GM19452 (cell line): Measurements from ENCODE around the gene CCR7.

ENCODE experiments used
- ATAC-seq: cut with Tn5 transposase; IDR thresholded peaks from one replicate; pipeline ENCODE4 v1.9.1; 2021; ENCODE audit not compliant: unreplicated experiment

CCR7 gene, protein sequence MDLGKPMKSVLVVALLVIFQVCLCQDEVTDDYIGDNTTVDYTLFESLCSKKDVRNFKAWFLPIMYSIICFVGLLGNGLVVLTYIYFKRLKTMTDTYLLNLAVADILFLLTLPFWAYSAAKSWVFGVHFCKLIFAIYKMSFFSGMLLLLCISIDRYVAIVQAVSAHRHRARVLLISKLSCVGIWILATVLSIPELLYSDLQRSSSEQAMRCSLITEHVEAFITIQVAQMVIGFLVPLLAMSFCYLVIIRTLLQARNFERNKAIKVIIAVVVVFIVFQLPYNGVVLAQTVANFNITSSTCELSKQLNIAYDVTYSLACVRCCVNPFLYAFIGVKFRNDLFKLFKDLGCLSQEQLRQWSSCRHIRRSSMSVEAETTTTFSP

DNA sequence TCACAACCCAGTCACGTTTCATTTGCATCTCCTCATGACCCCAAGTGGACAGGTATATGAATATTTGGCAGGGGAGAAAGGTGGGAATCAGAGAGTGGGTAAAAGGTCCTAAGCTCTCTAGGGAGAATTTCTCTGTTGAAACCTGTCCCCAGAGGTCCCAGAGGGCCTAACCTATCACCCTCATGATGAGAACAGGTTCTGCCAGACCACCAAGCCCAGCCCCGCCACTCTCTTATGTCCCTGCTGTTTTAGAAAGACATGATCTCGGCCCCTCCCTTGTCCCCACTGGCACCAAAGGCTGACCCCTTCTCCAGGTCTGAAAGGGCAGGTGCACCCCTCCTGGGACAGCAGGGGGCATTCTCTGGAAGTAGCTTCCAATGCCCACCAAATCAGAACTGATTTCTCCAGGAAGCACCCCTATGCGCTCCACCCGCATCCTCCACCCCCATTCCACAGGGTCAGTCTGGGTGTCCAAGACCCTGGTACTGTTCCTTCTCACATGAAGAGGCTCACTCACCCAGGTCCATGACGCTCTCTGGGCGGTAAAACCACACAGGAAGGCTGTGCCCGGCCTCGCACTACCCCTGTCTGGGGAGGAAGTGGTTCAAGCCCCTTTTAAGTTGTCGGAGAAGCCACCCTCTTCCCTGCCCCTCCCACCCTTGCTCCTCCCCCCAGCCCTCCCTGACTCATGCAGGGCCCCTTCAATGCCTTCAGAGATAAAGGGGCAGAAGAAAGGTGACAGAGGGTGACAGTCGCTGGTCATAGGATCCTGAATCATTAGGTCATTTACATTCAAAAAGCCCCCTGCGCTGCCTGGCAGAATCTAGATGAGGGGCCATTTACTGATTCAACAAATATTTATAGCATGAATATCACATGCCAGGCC lies at the start of gene CCR7:
Gene CCR7 (minus strand): TSS at position 590 of the 886 bp plus-strand sequence. CDS start 63 bp downstream, at position 527.
- ATAC-seq = no peak

DNA sequence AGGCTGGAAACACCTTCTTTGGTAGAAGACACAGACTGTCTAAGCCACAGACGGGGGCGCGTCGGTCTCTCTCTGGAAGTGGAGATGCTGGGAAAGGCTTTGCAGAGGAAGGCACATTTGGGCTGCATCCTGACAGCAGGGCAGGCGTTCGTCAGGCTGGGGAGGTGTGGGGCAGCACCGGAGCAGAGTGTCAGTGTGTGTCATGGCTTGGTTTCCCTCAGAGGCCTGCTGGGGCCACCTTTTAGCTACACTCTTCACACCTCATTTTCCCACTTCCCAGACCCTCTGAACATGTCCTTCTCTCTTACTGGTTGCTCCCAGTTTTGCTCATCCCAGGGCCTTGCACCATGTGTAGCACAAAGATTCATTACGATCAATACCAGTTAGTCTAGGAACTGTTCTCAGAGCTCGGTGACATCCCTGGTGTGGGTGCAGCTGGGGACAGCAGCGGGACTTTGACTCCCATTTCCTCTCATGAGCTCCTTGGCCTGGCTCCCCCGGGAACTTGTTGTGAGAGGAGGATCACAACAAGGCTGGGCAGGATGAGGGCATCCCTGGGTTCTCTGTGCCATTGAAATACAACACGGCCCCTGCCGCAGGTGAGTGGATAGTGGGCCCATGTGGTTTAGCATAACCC lies 49.3 kb upstream of the CCR7 start:
- ATAC-seq = no peak

DNA sequence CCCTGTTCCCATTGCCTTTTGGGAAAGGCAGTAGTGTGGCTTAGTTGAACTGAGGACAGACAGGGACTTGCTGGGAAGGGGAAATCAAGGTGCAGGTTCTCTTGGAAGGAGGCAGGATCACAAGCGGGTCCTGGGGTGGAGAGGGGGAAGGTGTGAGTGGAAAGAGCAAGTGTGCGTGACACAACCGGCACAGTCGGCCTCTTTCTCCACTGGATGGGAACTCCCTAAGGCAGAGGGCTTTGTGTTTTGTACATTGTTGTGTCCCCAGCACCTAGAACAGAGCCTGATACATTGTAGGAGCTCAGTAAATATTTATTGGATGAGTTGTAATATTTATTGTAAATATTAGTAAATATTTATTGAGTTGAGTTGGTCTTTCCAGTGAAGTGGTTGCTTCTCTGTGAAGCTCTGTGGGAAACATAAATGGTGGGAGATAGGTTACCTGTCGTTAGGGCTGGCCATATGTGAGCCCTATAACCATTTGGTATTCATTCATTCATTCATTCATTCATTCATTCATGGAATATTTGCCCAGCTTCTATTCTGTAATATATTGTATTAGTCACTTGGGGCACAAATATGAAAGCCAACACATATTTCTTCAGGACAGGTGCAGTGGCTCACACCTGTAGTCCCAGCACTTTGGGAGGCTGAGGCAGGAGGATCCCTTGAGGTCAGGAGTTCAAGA lies 48.3 kb upstream of the CCR7 start:
- ATAC-seq = no peak

DNA sequence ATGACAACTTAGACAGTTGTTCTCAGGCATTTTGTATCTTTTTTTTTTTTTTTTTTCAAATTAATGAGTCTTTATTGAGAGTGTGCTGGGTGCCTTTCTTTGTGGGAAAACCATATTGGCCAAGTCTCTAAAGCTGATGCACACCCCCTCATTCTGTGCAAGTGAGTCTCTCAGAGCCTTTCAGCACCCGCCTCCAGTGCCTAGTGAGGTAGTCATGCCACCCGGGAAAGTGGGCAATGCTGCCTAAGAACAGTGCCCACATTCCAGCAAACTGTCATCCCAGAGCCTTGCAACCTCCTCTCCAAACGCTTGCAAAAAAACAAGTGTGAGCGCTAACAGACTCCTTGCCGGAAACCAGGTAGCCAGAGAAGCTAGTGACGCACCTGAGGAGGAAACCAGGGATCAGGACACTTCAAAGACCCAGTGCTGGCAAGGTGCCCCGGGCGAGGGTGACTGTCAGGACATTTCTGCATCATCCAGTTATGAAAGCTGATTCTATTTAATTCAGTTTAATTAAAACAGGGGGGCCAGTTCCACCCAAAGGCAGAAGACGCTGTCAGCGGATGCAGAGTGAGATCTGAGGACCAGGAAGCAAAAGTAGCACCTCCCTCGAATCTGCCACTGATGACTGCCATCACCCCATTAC lies 47.5 kb upstream of the CCR7 start:
- no peak for ATAC-seq

DNA sequence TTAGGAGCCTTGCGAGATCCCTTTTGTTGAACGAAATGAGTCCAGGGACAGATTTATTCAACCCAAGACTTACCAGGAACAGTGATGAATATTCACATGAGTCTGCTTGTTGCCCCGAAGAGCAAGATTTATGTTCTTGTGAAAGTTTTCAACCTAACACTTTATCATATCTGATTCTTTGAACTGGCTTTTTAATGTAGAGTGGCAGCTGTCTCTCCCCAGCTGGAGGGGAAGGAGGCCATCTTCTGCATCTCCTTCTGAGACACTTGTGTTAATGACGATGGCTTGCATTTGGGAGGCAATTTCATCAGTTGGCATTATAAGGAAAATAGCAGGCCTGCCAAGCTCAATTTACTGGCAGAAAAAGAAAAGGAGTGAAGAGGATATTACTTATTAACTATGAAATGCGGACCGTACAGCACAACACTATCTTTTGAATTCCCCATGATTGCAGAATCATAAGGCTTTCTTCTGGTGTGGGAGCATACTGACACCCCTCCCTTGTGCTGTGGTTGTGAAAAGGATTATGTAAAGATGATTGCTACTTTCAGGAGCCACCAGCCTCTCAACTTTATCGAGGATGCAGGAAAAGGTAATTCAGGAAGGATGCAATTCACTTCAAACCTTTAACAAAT lies 46.7 kb upstream of the CCR7 start:
- no peak for ATAC-seq

DNA sequence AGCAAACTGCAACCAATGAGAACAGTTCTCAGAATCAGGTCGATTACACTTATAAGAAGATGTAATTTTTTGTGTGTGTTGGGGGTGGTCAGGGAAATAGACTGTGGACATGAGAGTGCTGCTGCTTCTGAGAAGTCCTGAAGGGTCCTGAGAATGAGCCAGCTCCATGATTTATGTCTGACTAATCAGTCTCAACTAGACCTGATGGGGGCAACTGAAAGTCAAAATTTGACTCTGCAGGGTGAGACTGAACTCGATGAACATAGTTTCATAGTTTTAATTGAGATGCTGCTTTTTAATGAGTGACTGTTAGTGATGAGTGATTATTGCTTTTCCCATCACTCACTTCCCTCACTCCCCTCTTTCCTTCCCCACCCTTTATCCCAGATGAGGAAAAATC lies 45.1 kb upstream of the CCR7 start:
- ATAC-seq = no peak

DNA sequence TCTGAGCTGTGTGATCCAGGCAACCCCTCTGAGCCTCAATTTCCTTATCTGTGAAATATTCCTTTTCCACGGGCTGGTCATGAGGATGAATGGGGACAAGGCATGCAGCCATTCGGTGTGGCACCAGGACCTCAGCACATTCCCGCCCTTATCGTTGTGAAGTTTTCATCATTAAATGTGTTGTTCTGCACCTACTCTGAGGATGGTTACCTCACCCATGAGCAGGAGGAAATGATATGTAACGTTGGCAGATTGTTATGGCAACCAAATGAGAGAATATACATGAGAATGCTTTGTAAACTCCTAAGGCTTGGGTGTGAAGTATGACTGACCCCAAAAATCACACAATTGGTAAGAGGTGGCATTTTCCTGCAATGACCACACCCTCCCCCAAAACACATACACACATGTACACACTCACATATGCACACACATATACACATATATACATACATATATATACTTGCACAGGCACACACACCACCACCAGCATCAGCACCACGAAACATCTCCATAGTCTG lies 42.8 kb upstream of the CCR7 start:
- no peak for ATAC-seq

DNA sequence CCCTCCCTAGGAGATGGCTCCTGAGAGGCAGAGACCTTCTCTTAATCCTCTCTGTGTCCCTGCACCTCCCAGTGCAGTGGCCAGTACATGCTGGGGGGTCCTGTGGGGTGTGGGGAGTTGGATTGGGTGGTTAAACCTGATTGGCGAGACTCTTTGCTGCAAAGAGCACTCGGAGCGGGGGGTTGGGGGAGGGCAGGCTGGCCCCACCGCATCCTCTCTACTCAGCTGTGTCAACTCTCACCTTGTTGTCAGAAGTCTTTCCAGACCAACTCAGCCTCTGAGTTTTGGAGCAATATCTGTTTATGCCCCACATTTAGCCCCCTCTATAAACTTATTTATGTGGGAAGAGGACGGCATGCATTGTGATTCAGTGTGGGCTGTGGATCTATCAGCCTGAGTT lies 42.4 kb upstream of the CCR7 start:
- ATAC-seq = no peak

DNA sequence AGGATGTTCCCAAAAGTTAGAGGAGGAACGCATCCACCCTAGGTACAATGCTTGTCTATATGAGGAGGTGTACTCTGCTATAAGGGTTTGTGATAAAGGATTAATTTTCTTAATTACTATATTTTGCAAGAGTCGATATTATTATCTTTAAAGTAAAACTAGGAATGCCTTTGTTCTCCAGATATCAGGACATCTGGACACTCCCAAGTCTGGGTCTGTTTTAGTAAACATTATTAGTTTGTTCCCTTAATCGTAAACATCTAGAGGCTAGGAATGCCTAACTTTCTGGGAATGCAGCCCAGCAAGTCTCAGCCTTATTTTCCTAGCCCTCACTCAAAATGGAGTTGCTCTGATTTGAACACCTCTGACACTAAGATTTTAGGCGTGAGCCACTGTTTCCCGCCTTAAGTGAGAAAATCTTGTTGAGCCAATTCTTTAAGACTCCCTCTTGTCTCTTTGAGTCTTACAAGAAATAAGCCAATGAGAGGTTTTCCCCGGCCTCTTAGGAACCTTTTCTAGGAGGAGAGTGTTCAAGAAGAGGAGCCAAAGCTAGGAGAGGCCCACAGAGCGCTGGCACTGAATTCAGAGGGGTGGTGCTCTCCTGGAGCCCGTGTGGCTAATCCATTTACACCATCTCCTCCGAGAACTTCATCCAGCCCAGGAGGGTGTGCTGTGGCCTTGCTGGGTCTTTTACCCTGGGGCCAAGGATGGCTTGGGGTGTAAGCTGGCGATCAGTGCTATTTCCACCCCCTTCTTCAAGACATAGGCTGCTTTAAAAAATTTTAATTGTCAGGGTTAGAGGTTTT lies 41.5 kb upstream of the CCR7 start:
- no peak for ATAC-seq

DNA sequence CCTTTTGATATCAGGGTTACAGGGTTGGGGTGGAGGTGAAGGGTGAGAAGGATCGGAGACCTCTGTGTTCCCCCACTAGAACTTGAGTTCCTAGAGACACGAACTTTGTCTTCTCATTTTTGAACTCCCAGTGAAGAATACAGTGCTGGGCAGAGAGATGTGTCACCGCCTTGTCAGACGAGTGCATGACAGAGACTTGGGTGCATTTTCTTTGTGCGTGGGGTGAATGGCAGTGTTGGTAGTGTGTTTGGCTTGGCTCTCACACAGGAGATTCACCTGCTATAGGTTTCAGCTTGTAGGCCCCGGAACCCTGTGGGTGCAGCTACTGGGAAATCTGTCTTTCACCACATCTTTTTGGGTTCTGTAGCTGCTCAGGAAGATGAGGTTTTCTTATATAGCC lies 40.0 kb upstream of the CCR7 start:
- ATAC-seq = no peak

DNA sequence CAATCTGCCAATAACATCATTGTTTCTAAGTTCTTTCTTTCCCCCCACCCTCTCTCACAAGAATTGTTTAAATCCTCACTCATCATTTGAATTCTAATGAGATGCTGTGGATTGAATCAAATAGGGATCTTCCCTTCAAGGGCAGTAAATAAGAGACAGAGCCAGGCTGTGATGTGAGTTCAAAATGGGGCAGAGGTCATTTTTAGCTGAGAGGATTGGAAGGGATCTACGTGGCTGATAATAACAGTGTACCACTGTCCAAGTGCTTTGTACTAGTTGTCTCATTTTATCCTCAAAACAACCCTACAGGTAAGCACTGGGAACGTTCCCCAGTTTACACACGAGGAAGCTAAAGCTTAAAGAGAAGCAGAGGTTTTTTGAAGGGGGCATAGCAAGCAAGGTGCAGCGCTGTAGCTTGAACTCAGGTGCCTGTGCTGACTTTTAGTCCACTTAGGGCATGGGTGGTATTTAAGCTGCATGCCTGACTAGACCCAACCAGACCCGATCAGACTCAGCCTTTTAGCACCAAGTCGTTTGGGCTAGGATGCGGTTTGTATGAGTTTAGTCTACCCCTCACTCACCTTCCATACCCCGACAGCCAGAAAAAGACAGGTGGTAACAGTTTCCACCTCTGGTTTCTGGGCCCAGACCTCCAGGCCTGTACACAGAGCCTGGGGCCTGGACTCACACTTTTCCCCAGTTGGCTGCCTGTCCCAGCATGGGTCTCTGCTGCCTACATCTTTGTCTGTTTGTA lies 39.2 kb upstream of the CCR7 start:
- ATAC-seq = no peak

DNA sequence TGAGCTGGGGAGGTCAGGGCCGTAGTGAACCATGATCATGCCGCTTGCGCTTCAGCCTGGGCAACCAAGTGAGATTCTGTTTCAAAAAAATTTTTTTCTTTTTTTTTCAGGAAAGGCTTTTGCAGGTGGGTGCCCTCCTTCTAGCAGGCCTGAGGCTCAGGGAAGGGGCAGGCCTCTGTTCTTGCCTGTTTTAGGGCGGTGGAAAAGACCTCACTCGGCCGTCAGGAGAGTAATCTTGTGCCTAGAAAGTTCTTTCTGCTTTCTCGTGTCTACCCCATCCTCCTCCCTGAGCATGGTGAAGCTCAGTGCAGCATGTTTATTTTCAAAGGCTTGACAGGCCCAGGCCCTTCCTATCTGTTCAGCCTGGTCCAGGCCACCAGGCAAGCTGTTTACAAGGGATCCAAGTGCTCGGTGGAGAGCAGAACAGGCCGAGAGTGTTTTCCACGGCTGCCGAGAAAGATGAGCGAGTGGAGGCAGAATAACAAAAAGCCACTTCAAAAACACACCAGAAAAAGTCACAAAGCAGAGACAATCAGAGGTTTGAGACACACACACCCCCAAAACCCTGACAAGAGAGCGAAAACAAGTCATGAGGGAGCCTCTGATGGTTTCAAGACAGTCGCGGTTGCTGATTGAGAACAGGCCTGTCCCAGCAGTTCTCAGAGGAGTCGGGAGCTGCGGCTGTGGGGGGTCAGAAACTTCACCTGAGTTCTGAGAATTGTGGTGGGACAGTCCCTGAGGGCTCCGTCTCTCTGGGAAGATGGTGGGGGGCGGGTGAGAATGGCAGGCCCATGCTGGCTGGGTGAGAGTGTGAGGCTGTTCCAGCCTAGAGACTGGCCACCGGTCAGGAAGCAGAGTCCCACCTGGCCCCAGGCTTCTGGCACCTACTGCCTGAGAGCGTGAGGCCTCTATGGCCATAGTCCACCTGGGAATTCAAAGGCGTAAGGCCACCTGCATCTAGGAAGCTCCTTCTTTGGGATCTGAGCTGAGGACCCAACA lies 37.5 kb upstream of the CCR7 start:
- ATAC-seq = no peak

DNA sequence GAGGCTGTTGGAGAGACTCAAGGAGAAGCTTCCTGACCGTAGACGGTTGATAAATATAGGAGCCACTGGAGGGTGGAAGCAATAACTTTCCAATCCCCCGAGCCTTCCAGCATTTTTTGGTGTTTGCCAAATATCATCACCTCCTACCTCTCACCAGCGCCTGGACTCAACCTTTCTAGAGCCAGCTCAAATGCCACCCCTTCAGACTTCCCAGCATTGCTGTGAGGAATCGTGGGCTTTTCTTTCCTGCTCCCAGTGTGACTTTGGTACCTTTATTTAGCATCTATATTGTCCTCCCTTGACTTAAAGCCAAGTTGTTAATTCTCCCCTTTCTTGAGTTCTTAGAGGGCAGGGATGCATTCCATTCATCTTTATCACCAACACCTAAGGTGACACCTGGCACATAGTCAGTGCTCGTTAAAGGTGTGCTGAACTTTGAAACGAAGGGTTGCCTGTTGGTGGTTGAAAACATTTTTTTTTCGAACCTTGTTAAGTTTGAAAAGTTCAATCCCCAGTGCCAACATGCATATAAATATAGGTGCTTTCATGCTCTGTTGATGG lies 35.3 kb upstream of the CCR7 start:
- no peak for ATAC-seq

DNA sequence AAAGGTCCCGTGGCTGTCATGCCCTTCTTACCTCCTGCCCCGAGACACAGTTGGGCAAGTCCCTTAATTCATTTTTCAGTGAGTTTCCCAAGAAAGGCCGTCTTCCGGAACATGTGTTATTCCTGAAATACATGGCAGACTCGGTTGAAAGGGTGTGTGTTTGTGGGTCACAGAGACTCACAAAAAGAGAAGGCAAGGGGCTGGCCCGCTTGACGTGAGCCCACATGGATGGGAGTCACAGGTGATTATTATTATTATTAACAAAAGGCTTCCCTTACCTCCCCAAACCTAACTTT lies 34.1 kb upstream of the CCR7 start:
- ATAC-seq = no peak

DNA sequence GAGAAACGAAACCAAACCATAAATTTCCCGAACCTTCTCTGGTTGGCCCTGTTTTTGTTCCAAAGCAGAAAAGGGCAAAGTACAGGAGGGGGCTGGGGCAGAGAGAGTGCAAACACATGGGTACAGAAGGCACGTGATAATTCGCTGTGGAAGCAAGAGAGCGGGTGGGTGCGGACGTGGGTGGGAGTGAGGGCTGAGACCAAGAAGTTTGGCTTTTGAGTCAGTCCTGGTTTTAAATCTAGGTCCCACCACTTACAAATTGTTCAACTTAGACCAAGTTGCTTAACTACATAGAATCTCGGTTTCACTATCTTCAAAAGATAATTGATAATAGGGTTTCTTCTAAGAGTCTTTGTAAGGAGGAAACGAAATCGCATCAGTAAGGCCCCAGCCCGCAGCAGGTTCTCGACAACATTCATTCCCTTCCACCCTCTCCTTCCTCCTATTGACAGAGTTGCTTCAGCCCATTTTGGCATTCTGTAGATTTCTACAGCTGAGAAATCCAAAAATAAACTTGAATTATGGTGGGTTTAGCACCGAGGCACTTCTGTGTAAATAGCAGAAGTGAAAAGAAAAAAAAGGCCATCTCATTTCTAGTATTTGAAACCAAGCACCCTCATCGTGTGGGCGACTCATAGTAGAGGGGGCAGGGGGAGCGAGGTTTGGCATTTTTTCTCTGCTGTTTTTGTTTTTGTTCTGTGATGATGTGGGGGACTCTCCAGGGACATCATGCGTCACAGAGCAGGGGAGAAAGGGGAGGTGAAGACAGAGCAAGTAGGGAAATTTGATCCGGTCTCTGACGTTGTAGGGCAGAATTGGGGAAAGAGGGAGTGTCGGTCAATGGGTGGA lies 33.6 kb upstream of the CCR7 start:
- ATAC-seq = peak; percentile 66

DNA sequence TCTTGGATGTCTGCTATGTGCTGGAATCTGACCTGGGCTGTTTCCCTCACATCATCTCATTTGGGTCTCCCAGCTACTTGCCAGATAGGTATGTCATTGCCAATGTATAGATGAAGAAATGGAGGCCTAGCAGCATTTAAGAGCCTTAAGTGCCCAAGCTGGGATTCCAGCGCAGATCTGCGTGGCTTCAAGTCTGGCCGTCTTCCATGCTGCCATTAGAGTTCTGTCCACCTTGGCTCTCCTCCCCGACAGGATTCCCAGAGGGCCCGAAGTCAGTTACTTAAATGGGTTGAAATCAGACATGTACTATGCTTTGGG lies 33.0 kb upstream of the CCR7 start:
- ATAC-seq = no peak
